ENCODE measurements around the gene TINAGL1. TPM values are rescaled to one million over a fixed set of nuclear protein-coding genes. Genes with fewer than 3 reads are reported as not detected.
A peak's percentile ranks its signal among the peaks of the same experiment; 100 is the strongest.

Gene TINAGL1
- 201 to 212 TPM (median 211 TPM) in 3 replicates for total RNA-seq

GRCh38 chr1:31576201-31576669 lies at the start of gene TINAGL1:
Gene TINAGL1 (plus strand): TSS chr1:31576515. CDS start chr1:31577149, 634 bp downstream.
- no peaks in the 10 kb centered on the region for H3K27me3 Mint-ChIP-seq (ENCODE audit: low read depth)
- TF ChIP-seq CTCF (IDR thresholded peaks at IDR 0.05; ENCODE audit: unreplicated experiment), result no peak
- H3K4me3 Mint-ChIP-seq, result no peak within 1 kb of the TSS
- H3K9me3 Mint-ChIP-seq, result no peaks in the 10 kb centered on the region
- H3K36me3 Mint-ChIP-seq, result peaks cover 3% of the 10 kb centered on the region
- peaks cover 47% of the 10 kb centered on the region for H3K4me1 Mint-ChIP-seq
- H3K27ac Mint-ChIP-seq, result peak within 1 kb of the TSS; percentile 95
- DNase-seq (ENCODE audit: low spot score in 2 of 2, unreplicated experiment in 2 of 2), result peak in 1 of 2 experiments; percentile 65

GRCh38 chr1:31529999-31530684 lies 46.2 kb upstream of the TINAGL1 start:
- no peak for DNase-seq (ENCODE audit: low spot score in 2 of 2, unreplicated experiment in 2 of 2)
- H3K4me3 Mint-ChIP-seq, result no peak overlapping the region
- no peak overlapping the region for H3K27ac Mint-ChIP-seq
- no peaks in the 10 kb centered on the region for H3K9me3 Mint-ChIP-seq
- TF ChIP-seq CTCF (IDR thresholded peaks at IDR 0.05; ENCODE audit: unreplicated experiment), result no peak
- H3K36me3 Mint-ChIP-seq, result no peaks in the 10 kb centered on the region
- peaks cover 28% of the 10 kb centered on the region for H3K4me1 Mint-ChIP-seq
- H3K27me3 Mint-ChIP-seq (ENCODE audit: low read depth), result no peaks in the 10 kb centered on the region

GRCh38 chr1:31531177-31531999 lies 44.9 kb upstream of the TINAGL1 start:
- no peak for DNase-seq (ENCODE audit: low spot score in 2 of 2, unreplicated experiment in 2 of 2)
- no peaks in the 10 kb centered on the region for H3K9me3 Mint-ChIP-seq
- H3K4me3 Mint-ChIP-seq, result no peak overlapping the region
- peaks cover 28% of the 10 kb centered on the region for H3K4me1 Mint-ChIP-seq
- TF ChIP-seq CTCF (IDR thresholded peaks at IDR 0.05; ENCODE audit: unreplicated experiment), result no peak
- H3K27ac Mint-ChIP-seq, result peak overlapping the region; percentile 55
- no peaks in the 10 kb centered on the region for H3K36me3 Mint-ChIP-seq
- H3K27me3 Mint-ChIP-seq (ENCODE audit: low read depth), result no peaks in the 10 kb centered on the region

GRCh38 chr1:31532173-31532572 lies 44.1 kb upstream of the TINAGL1 start:
- no peak overlapping the region for H3K4me3 Mint-ChIP-seq
- no peak for DNase-seq (ENCODE audit: low spot score in 2 of 2, unreplicated experiment in 2 of 2)
- no peaks in the 10 kb centered on the region for H3K9me3 Mint-ChIP-seq
- no peaks in the 10 kb centered on the region for H3K27me3 Mint-ChIP-seq (ENCODE audit: low read depth)
- H3K36me3 Mint-ChIP-seq, result no peaks in the 10 kb centered on the region
- H3K27ac Mint-ChIP-seq, result peak overlapping the region; percentile 55
- TF ChIP-seq CTCF (IDR thresholded peaks at IDR 0.05; ENCODE audit: unreplicated experiment), result no peak
- H3K4me1 Mint-ChIP-seq, result peaks cover 28% of the 10 kb centered on the region

- Mint-ChIP-seq H3K27me3 (ENCODE audit: low read depth) (no peaks in the 10 kb centered on the region), H3K36me3 (no peaks in the 10 kb centered on the region), H3K27ac (no peak overlapping the region), H3K4me1 (peaks cover 23% of the 10 kb centered on the region), H3K4me3 (no peak overlapping the region), H3K9me3 (peaks cover under 1% of the 10 kb centered on the region)
- no peak for TF ChIP-seq CTCF (IDR thresholded peaks at IDR 0.05; ENCODE audit: unreplicated experiment)
- no peak for DNase-seq (ENCODE audit: low spot score in 2 of 2, unreplicated experiment in 2 of 2)
Observed at GRCh38 chr1:31535561-31535960, 40.8 kb upstream of the TINAGL1 start.

Data from mesothelial cell of epicardium (in vitro differentiated cells).